Measurements from ENCODE around the gene ACOX3.

The ACOX3 gene

DNA sequence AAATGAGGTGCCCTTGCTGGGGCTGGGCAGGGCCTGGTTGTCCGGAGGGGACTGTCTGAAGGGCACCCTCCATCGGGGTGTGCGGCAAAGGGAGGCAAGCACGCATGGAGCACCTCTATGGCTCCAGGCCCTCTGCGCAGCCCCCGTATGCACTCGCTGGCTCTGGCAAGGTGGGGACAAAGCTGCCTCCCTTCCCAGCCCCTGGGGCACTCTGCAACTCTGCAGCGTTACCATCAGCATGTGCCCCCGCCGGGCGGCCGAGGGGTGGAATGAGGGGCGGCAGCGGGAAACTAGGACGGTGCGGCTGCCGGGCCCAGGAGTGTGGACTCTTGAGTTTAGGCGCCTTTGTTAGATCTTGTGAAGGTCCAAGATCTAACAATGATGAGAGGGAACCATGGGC lies 26.5 kb upstream of the ACOX3 start:
- no peak for FAIRE-seq

DNA sequence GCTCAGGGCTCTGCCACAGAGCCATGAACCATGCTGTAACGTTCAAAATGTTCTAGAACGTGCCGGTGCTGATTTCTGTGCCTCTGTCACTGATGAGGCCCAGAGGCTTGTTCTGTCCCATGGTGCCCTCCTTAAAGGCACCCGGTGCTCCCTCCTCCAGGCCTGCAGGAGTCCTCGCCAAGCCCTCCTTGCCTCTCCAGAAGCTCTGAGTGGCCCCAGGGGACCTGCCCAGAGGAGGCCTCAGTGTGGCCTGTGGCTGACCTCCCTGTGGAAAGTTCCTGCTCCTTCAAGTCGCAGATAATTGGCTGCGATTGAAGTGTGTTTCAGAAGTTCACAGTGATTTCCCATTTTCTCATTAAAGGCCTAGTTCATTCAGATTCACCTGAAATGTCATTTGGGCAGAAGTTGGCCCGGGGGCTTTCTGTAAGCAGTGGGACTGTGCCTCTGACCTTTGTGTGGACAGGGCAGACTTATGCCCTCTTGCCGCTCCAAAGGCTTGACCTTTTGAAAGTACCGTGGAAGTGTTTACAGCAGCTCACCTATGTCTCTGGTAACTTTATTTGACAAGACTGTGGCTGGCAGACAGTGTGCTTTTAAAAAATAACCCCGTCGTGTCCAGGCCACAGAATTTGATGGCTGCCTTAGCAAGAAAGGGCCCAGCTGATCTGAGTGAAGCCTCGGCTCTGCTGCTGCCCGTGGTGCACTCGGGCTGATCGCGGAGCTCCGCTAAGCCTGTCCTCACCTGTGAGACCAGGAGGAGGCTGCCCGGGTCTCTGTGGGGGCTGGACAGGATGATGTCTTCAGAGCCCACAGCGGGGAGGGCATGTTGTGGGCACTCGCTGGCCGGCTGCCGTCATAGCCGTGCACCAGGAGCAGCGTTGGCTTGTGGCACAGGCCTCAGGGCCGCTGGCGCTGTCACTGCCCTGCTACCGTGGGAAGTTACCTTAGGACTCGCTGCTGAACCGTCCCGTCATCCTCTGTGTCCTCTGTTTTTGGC lies 25.4 kb upstream of the ACOX3 start:
- FAIRE-seq = no peak

DNA sequence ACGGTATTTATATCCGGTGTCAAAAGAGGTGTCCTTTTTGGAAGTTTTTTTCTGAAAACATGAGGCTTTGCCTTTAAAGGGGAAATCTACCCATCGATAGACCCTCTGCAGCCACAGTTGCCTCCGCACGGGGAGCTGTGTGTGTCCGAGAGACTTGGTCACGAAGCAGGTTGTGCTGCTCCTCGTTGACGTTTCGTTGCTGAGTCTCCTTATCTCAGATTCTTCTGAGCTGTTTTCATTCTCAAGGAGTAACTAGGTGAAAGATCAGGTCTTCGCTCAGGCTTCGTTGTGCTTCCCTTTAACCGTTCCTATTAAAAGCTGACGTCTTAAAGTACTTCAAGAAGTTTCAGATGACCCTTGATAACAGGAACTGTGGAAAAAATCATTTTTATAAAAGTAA lies 23.9 kb upstream of the ACOX3 start:
- FAIRE-seq = no peak

GRCh38 chr4:8463811-8464210 lies 23.3 kb upstream of the ACOX3 start:
- FAIRE-seq = no peak

- FAIRE-seq = no peak
Measured at GRCh38 chr4:8461616-8462015, 21.1 kb upstream of the ACOX3 start.

- no peak for FAIRE-seq
Measured at GRCh38 chr4:8461086-8461485, 20.6 kb upstream of the ACOX3 start.

GRCh38 chr4:8459867-8460445 lies 19.4 kb upstream of the ACOX3 start:
- FAIRE-seq = no peak

DNA sequence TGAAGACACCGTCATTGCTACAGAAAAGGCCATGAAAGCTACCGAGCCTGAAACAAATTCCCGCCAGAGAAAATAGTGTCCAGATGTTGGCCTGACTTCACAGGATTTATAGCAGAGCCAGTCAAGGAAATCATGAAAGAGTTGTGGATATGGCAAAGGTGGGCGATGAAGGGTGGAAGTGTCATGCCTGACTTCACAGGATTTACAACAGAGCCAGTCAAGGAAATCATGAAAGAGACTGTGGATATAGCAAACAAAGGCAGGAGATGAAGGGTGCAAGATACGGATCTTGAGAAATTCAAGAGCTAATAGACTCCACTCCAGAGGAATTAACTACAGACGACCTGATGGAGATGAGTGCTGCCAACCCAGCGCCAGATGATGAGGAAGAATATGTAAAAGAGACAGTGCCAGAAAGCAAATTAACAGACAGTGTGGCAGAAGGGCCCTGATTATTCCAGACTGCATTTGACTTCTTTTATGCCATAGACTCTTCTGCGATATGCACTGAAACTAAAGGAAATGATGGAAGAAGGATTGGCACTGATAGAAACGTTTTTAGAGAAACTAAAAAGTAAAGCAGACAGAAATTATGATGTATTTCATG lies 17.2 kb upstream of the ACOX3 start:
- no peak for FAIRE-seq

GRCh38 chr4:8453957-8454356 lies 13.4 kb upstream of the ACOX3 start:
- no peak for FAIRE-seq

DNA sequence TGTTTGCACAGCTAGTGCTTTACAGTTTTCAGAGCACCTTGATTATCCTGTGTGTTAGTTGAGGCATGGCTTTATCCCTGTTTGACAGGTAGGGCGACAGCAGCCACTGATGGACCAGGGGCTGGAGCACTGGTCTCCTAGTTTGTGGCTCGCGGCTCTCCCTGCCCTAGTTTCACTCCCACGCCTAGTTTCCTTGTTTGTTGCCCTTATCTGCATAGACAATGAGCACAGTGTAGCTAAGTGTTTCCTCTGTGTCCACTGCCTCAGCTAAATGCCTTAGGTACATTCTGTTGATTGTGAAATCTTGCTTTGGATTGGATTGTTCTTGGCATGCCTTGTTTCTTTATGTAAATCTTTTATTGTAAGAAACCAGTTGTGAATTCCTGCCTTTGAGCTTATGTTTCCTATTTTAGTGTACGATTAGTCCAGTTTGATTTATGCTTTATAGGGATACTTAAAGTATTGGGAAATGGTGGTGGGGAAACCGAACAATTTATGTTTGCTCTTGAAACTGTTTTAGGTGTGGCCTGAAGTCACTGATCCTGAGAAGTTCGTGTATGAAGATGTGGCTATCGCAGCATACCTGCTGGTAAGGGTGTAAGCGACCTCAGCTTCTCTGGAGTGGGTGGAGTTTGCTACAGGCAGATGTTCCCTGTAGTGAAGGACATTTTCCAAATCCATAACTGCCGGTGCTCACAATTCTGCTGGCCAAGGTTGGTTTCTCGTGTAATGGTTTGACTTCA lies 11.1 kb upstream of the ACOX3 start:
- FAIRE-seq = no peak

DNA sequence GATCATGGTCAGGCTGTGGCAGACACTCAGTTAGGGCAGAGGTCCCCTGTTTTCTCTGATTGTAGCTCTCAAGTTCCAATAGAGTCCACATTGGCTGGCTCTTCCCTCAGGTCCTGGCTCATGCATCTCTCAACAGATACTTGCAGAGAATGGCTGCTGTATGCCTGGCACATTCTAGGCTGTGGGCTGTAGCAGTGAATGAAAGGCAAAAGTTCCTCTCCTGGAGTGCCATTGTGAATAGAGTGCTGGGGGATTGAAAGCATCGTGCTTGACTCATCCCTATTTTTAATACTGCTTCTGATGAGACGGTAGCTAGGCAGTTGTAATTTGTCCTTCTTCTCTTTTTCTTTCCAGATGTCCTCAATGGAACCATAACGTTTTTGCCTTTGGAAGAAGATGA lies 5.6 kb upstream of the ACOX3 start:
- FAIRE-seq = no peak

GRCh38 chr4:8443801-8444200 lies 3.3 kb upstream of the ACOX3 start:
- no peak for FAIRE-seq

GRCh38 chr4:8442596-8443358 lies 2.3 kb upstream of the ACOX3 start:
- FAIRE-seq = no peak

- no peak for FAIRE-seq
Measured at GRCh38 chr4:8441499-8442091, 1.1 kb upstream of the ACOX3 start.

DNA sequence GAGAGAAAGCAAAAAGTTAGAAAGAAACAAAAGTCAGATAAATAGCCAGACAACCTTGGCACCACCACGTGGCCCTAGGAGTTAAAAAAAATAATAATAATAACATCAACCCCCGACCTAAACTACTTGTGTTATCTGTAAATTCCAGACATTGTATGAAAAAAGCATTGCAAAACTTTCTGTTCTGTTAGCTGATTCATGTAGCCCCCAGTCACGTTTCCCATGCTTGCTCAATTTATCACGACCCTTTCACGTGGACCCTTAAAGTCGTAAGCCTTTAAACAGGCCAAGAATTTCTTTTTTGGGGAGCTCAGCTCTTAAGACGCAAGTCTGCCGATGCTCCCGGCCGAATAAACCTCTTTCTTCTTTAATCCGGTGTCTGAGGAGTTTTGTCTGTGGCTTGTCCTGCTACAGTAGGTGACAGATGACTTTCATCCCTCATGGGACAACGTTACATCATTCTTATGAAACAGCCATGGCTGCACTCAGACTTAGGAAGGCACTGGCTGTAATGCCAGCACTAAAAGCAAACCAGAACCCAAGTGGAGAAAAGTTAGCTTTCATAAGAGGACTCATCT lies 520 bp downstream of the ACOX3 start:
- no peak for FAIRE-seq

- FAIRE-seq = no peak
Measured at GRCh38 chr4:8439168-8439567, 1.4 kb downstream of the ACOX3 start.

DNA sequence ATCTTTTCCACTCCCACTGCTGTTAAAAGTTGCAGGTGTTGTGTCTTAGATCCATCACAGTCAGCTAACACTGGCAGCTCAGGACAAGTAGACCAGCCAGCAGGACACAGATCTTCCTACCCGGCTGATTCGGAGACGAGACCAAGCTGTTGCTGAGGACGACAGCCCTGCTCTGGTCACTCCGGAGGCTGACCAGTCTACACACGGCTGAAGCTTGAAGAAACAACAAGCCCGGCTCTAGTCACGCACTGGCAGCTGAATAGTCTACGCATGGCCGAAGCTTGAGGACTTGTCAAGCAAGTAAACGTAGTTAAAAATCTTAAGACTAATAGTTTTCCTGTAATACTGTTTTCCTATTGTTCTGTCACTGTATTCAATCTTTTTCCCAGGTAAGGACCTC lies 1.8 kb downstream of the ACOX3 start:
- FAIRE-seq = no peak

- FAIRE-seq = no peak
Measured at GRCh38 chr4:8437281-8437680, 3.2 kb downstream of the ACOX3 start.

DNA sequence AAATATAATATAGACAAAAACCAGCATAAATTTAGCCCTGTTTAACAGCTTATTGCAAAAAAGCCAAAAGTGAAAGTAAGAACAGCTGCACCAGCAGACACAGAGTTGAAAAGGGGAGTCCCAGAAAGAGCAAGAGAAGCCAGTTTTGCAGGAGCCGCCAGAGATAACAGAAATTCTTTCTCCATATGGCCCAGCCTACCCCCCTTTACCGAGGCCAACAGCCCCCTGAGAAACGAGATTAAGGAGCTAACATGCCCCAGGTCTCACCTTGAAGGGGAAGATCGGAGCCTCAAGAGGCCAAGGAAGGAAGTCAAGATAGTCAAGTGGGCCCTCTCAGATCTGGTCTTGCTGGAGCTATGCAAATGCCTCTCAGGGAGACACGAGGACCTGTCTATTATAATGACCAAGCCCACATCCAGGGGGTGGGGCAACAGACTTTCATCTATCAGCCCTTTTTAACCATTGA lies 4.8 kb downstream of the ACOX3 start:
- no peak for FAIRE-seq

DNA sequence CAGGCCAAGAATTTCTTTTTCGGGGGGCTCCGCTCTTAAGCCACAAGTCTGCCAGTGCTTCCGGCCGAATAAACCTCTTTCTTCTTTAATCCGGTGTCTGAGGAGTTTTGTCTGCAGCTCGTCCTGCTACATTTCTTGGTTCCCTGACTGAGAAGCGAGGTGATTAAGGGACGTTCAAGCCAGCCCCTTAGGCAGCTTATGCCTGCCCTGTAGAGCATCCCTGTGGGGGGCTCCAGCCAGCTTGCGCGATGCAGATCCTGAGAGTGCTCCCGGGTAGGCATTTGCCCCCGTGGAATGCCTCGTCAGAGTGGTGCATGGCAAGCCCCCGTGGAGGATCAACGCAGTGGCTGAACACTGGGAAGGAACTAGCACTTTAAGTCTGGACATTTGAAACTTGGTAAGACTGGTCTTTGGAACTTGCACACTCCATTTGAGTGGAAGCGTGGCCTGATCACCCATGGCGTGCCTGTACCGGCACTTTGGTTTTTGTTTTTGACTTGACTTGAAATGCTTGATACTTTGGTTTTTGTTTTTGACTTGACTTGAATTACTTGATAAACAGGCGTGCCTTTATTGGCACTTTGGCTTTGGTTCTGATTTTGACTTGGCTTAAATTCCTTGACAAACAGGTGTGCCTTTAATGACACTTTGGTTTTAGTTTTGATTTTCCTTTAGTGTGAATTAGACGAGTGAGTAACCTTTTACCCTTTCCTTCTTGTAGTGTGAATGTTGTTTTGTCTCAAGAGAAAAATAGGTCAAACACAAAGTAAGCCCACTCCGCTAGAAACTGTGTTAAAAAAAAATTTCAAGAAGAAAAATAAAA lies 6.1 kb downstream of the ACOX3 start:
- no peak for FAIRE-seq

GRCh38 chr4:8433136-8433535 lies 7.4 kb downstream of the ACOX3 start:
- FAIRE-seq = no peak

Measured in endometrium (tissue), 2 donors.